Neural cell (in vitro differentiated cells): ENCODE data around the gene CTDNEP1.

Experiments used
- MXI1 ChIP-seq: fragments of 450-650 bp; conservative IDR thresholded peaks from 2 replicates; pipeline ENCODE4 v1.6.1; 2014; ENCODE audit warnings: antibody characterized with exemption, mild to moderate bottlenecking; ENCODE audit not compliant: poor library complexity, severe bottlenecking
- RAD21 ChIP-seq: fragments of 450-650 bp; conservative IDR thresholded peaks from 2 replicates; pipeline ENCODE4 v1.6.1; 2014; ENCODE audit warnings: antibody characterized with exemption, mild to moderate bottlenecking, moderate library complexity
- REST ChIP-seq: IDR thresholded peaks from 2 replicates; pipeline ENCODE4 v1.6.1; 2012; ENCODE audit warnings: borderline replicate concordance
- TAF1 ChIP-seq: IDR thresholded peaks from 2 replicates; pipeline ENCODE4 v1.6.1; 2012; ENCODE audit warnings: low read depth
- TF ChIP-seq, protein P1 (sequence below): fragments of 450-650 bp; IDR thresholded peaks from 2 replicates; pipeline ENCODE4 v1.5.1; 2014; ENCODE audit warnings: antibody characterized with exemption, mild to moderate bottlenecking, moderate library complexity; ENCODE audit not compliant: poor library complexity, severe bottlenecking

GRCh38 chr17:7196651-7197401, 54.7 kb downstream of the CTDNEP1 start:
- no peak for TF ChIP-seq REST
- TF ChIP-seq, protein P1, sequence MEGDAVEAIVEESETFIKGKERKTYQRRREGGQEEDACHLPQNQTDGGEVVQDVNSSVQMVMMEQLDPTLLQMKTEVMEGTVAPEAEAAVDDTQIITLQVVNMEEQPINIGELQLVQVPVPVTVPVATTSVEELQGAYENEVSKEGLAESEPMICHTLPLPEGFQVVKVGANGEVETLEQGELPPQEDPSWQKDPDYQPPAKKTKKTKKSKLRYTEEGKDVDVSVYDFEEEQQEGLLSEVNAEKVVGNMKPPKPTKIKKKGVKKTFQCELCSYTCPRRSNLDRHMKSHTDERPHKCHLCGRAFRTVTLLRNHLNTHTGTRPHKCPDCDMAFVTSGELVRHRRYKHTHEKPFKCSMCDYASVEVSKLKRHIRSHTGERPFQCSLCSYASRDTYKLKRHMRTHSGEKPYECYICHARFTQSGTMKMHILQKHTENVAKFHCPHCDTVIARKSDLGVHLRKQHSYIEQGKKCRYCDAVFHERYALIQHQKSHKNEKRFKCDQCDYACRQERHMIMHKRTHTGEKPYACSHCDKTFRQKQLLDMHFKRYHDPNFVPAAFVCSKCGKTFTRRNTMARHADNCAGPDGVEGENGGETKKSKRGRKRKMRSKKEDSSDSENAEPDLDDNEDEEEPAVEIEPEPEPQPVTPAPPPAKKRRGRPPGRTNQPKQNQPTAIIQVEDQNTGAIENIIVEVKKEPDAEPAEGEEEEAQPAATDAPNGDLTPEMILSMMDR, result no peak
- TF ChIP-seq TAF1, result no peak
- TF ChIP-seq RAD21, result no peak
- TF ChIP-seq MXI1, result no peak
